ENCODE measurements around the gene EEF2K.
"Not testable (repeated sequence)": the region's sequence is repeated elsewhere in the genome, so short reads cannot be mapped to it uniquely, and the experiment has no call there.

EEF2K gene

GRCh38 chr16:22213236-22213635 is 7.2 kb downstream of the EEF2K start:
- no peak for DNase-seq (ENCODE audit: low read depth)

GRCh38 chr16:22213801-22214200 is 7.7 kb downstream of the EEF2K start:
- DNase-seq (ENCODE audit: low read depth) = no peak

- DNase-seq (ENCODE audit: low read depth) = no peak
Measured at GRCh38 chr16:22214402-22214801, 8.3 kb downstream of the EEF2K start.

- DNase-seq (ENCODE audit: low read depth) = no peak
Measured at GRCh38 chr16:22214889-22215288, 8.8 kb downstream of the EEF2K start.

- DNase-seq (ENCODE audit: low read depth) = no peak
Measured at GRCh38 chr16:22216191-22216831, 10.2 kb downstream of the EEF2K start.

- DNase-seq (ENCODE audit: low read depth) = not testable (repeated sequence)
Measured at GRCh38 chr16:22216832-22217225, 10.8 kb downstream of the EEF2K start.

- no peak for DNase-seq (ENCODE audit: low read depth)
Measured at GRCh38 chr16:22217890-22218730, 12.0 kb downstream of the EEF2K start.

- DNase-seq (ENCODE audit: low read depth) = no peak
Measured at GRCh38 chr16:22219389-22220068, 13.5 kb downstream of the EEF2K start.

GRCh38 chr16:22220069-22220440 is 14.0 kb downstream of the EEF2K start:
- DNase-seq (ENCODE audit: low read depth) = no peak

GRCh38 chr16:22220714-22221113 is 14.6 kb downstream of the EEF2K start:
- DNase-seq (ENCODE audit: low read depth) = no peak

- DNase-seq (ENCODE audit: low read depth) = no peak
Measured at GRCh38 chr16:22222006-22222405, 15.9 kb downstream of the EEF2K start.

- DNase-seq (ENCODE audit: low read depth) = no peak
Measured at GRCh38 chr16:22222998-22223397, 16.9 kb downstream of the EEF2K start.

- DNase-seq (ENCODE audit: low read depth) = no peak
Measured at GRCh38 chr16:22225060-22225459, 19.0 kb downstream of the EEF2K start.

- no peak for DNase-seq (ENCODE audit: low read depth)
Measured at GRCh38 chr16:22229889-22230288, 23.8 kb downstream of the EEF2K start.

GRCh38 chr16:22232277-22233036 is 26.4 kb downstream of the EEF2K start:
- DNase-seq (ENCODE audit: low read depth) = no peak

- no peak for DNase-seq (ENCODE audit: low read depth)
Measured at GRCh38 chr16:22233037-22233372, 26.9 kb downstream of the EEF2K start.

GRCh38 chr16:22235839-22236745 is 30.0 kb downstream of the EEF2K start:
- DNase-seq (ENCODE audit: low read depth) = no peak

GRCh38 chr16:22239131-22239805 is 33.2 kb downstream of the EEF2K start:
- DNase-seq (ENCODE audit: low read depth) = no peak

GRCh38 chr16:22240023-22240710 is 34.1 kb downstream of the EEF2K start:
- no peak for DNase-seq (ENCODE audit: low read depth)

- no peak for DNase-seq (ENCODE audit: low read depth)
Measured at GRCh38 chr16:22250522-22250921, 44.4 kb downstream of the EEF2K start.
